Kidney (tissue), 14 donors: ENCODE data around the gene GRID1. TPM values are rescaled to one million over a fixed set of nuclear protein-coding genes. Genes with fewer than 3 reads are reported as not detected.

Experiments used
- DNase-seq, 5 donors: peaks; one replicate each; pipeline ENCODE4 v3.0.0-alpha.2; 2013 to 2020
- FAIRE-seq: peaks from 2 replicates; lab custom pipeline; 2012; peaks lifted over from hg19 to GRCh38; lab: Jason Lieb, UNC
- H3K27ac ChIP-seq, 2 donors: one replicate each; pipeline ENCODE4 v1.7.0; 2013; ENCODE audit warnings: low read depth in 2 of 2, low read length in 2 of 2, inconsistent platforms in 1 of 2
- H3K27me3 ChIP-seq: one replicate; pipeline ENCODE4 v1.7.1; 2013; ENCODE audit warnings: low read length, inconsistent platforms; ENCODE audit not compliant: control insufficient read depth, insufficient read depth
- H3K36me3 ChIP-seq, 3 donors: one replicate each; pipeline versions ENCODE4 v1.7.0 to v1.7.1; 2013; ENCODE audit warnings: low read length in 3 of 3, control low read depth in 1 of 3, inconsistent platforms in 1 of 3; ENCODE audit not compliant: insufficient read depth in 3 of 3, control insufficient read depth in 2 of 3
- H3K4me1 ChIP-seq, 3 donors: one replicate each; pipeline versions ENCODE4 v1.7.0 to v1.7.1; 2013; ENCODE audit warnings: low read length in 3 of 3, inconsistent platforms in 1 of 3, low read depth in 1 of 3; ENCODE audit not compliant: control insufficient read depth in 2 of 3, insufficient read depth in 2 of 3
- H3K4me3 ChIP-seq, 3 donors: one replicate each; pipeline versions ENCODE4 v1.7.0 to v1.8.1; 2013; ENCODE audit warnings: low read length in 3 of 3, control low read depth in 1 of 3, inconsistent platforms in 1 of 3
- H3K9ac ChIP-seq, 3 donors: one replicate each; pipeline versions ENCODE4 v1.7.0 to v1.7.1; 2013; ENCODE audit warnings: low read length in 3 of 3, control low read depth in 1 of 3, inconsistent platforms in 1 of 3
- H3K9me3 ChIP-seq, 3 donors: one replicate each; pipeline versions ENCODE4 v1.7.0 to v1.7.1; 2013; ENCODE audit warnings: low read length in 3 of 3, control low read depth in 1 of 3, inconsistent platforms in 1 of 3; ENCODE audit not compliant: control insufficient read depth in 2 of 3, insufficient read depth in 1 of 3
- CTCF ChIP-seq: IDR thresholded peaks from 3 replicates; pipeline ENCODE4 v1.5.1; 2012; ENCODE audit warnings: mild to moderate bottlenecking, moderate library complexity, borderline replicate concordance; ENCODE audit not compliant: insufficient read depth; ENCODE audit errors: extremely low read depth
- intact Hi-C: fragments of 100-400 bp; cut with DNase I; formaldehyde crosslinking; loops from one replicate; pipeline ENCODE4 v1.11.1; 2022
- polyA plus RNA-seq: library from polyadenylated mRNA; stranded (reverse); fragments of 350-450 nt; fragmentation: Illumina TruSeq; extraction: RNeasy Lipid Tissue Mini Kit (QIAGEN cat#74804); gene quantifications from one replicate; pipeline ENCODE4 v1.2.3, GENCODE V29; 2014; ENCODE audit warnings: low read depth, low replicate concordance; ENCODE audit not compliant: insufficient read depth
- total RNA-seq: library from RNA; stranded (reverse); fragmentation: NEBNext Ultra II Directional; extraction: Animal tissue kit (Norgen Biotek cat#: 25700); gene quantifications from one replicate; pipeline ENCODE4 v1.2.1, GENCODE V29; 2021
- donor health status: control.
- donor health status: control.
- donor health status: control.
- donor health status: control.
- donor health status: control.
- donor health status: DM: yes; HTN: yes; CAD: no.
- donor health status: Normal renal cell carcinoma (clear cell type).

GRID1 gene
- total and polyA plus RNA-seq, 2 donors from 2014 or later: 0.37 to 1.4 TPM

GRCh38 chr10:85788570-85788969, 578.0 kb downstream of the GRID1 start:
- H3K27me3 ChIP-seq: no peaks in the 10 kb centered on the region
- H3K36me3 ChIP-seq: no peaks in the 10 kb centered on the region
- intact Hi-C loops: no loop called here
- H3K27ac ChIP-seq: no peak overlapping the region
- FAIRE-seq (no peak), DNase-seq (no peak)
- TF ChIP-seq CTCF: no peak
- H3K9ac ChIP-seq: no peak overlapping the region
- no peaks in the 10 kb centered on the region for H3K9me3 ChIP-seq
- no peaks in the 10 kb centered on the region for H3K4me1 ChIP-seq
- H3K4me3 ChIP-seq: no peak overlapping the region

- Histone ChIP-seq H3K36me3 (no peaks in the 10 kb centered on the region), H3K4me1 (no peaks in the 10 kb centered on the region), H3K4me3 (no peak overlapping the region), H3K9me3 (no peaks in the 10 kb centered on the region), H3K27ac (no peak overlapping the region), H3K27me3 (no peaks in the 10 kb centered on the region), H3K9ac (no peak overlapping the region)
- no peak for TF ChIP-seq CTCF
- FAIRE-seq: no peak
- intact Hi-C loops: no loop called here
- peak in 2 of 5 donors; percentile 15 to 28 for DNase-seq
Measured at GRCh38 chr10:85787881-85788280, 578.7 kb downstream of the GRID1 start.

DNA sequence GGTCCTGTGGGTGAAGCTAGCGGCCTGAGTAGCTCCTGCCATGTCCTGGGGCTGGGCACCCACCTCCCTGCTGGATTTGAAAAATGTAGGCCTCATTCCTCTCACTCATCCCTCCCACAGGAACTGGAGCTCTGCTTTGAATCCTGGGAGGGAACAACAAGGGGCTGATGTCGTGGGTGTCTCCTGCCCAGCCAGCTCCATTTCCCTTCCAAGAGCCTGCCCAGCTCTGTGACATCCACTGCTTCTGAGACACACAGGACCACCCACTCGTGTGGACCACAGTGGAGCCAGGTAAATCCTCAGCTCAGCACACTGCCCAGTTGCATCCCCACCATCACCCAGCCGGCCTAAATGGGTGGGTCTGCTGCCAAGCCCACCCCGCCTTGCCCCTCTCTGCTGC, 579.2 kb downstream of the GRID1 start:
- no peaks in the 10 kb centered on the region for H3K4me1 ChIP-seq
- no peaks in the 10 kb centered on the region for H3K27me3 ChIP-seq
- DNase-seq (no peak), FAIRE-seq (no peak)
- no peak for TF ChIP-seq CTCF
- intact Hi-C loops: no loop called here
- no peaks in the 10 kb centered on the region for H3K36me3 ChIP-seq
- H3K27ac ChIP-seq: no peak overlapping the region
- no peak overlapping the region for H3K4me3 ChIP-seq
- H3K9ac ChIP-seq: no peak overlapping the region
- H3K9me3 ChIP-seq: no peaks in the 10 kb centered on the region

GRCh38 chr10:85786401-85786899, 580.1 kb downstream of the GRID1 start:
- DNase-seq: peak in 3 of 5 donors; percentile 24 to 42 (median 31)
- Histone ChIP-seq H3K9me3 (no peaks in the 10 kb centered on the region), H3K4me1 (no peaks in the 10 kb centered on the region), H3K36me3 (no peaks in the 10 kb centered on the region), H3K4me3 (no peak overlapping the region), H3K9ac (no peak overlapping the region), H3K27me3 (no peaks in the 10 kb centered on the region), H3K27ac (no peak overlapping the region)
- intact Hi-C loops: no loop called here
- FAIRE-seq: no peak
- no peak for TF ChIP-seq CTCF
